HepG2 (cell line): ENCODE measurements around the gene SLC22A23. TPM values are rescaled to one million over a fixed set of nuclear protein-coding genes. Genes with fewer than 3 reads are reported as not detected.

Experiments
- ARHGAP35 ChIP-seq: sonication (generic); formaldehyde crosslinking; IDR thresholded peaks from 2 replicates; pipeline ENCODE4 v1.9.0; 2022; ENCODE audit warnings: mild to moderate bottlenecking, inconsistent platforms, moderate library complexity, missing genetic modification reagents, borderline replicate concordance
- BRD4 ChIP-seq: sonication (generic); formaldehyde crosslinking; IDR thresholded peaks from 2 replicates; pipeline ENCODE4 v1.4.0; 2020; ENCODE audit warnings: missing genetic modification reagents
- CENPX ChIP-seq: sonication (generic); formaldehyde crosslinking; IDR thresholded peaks from 2 replicates; pipeline ENCODE4 v1.9.0; 2021; ENCODE audit warnings: mild to moderate bottlenecking, missing genetic modification reagents, moderate library complexity
- FOXP1 ChIP-seq, 2 experiments: fragments of 450-650 bp in 1 of 2; IDR thresholded peaks; 2 replicates each; pipeline ENCODE4 v1.6.1; 2017 to 2018; ENCODE audit warnings: antibody characterized with exemption in 1 of 2
- HDAC1 ChIP-seq: sonication (generic); formaldehyde crosslinking; IDR thresholded peaks from 2 replicates; pipeline ENCODE4 v1.5.1; 2020; ENCODE audit warnings: mild to moderate bottlenecking, missing genetic modification reagents
- NFE2 ChIP-seq: sonication (generic); formaldehyde crosslinking; IDR thresholded peaks from 2 replicates; pipeline ENCODE4 v1.4.0; 2020; ENCODE audit warnings: missing genetic modification reagents
- NFKB2 ChIP-seq: sonication (generic); formaldehyde crosslinking; IDR thresholded peaks from 2 replicates; pipeline ENCODE4 v1.4.0; 2020; ENCODE audit warnings: missing genetic modification reagents, borderline replicate concordance
- PHF8 ChIP-seq: sonication (generic); formaldehyde crosslinking; IDR thresholded peaks from 2 replicates; pipeline ENCODE4 v1.5.0; 2020; ENCODE audit warnings: missing genetic modification reagents
- SSRP1 ChIP-seq: IDR thresholded peaks from 2 replicates; pipeline ENCODE4 v1.6.1; 2016; ENCODE audit warnings: control low read depth
- U2AF1 ChIP-seq: fragments of 200-400 bp; formaldehyde crosslinking; optimal IDR thresholded peaks from 2 replicates; pipeline ENCODE3; 2017; ENCODE audit warnings: mild to moderate bottlenecking, low read depth, low read length
- ZNF484 ChIP-seq: sonication (generic); formaldehyde crosslinking; IDR thresholded peaks from 2 replicates; pipeline ENCODE4 v1.5.1; 2020; ENCODE audit warnings: mild to moderate bottlenecking, low read depth, missing genetic modification reagents, borderline replicate concordance
- ZNF672 ChIP-seq: sonication (generic); formaldehyde crosslinking; IDR thresholded peaks from 2 replicates; pipeline ENCODE4 v1.8.1; 2022; ENCODE audit warnings: missing genetic modification reagents
- polyA plus RNA-seq, 8 experiments: library from polyadenylated mRNA; depleted of rRNA in 3 of 8; stranded (reverse) in 7 of 8; unstranded in 1 of 8; fragments of >200 nt; fragmentation: Illumina TruSeq in 4 of 8; extraction: Trizol in 4 of 8; gene quantifications; 2 replicates each; pipeline versions ENCODE4 v1.2.1 to v1.2.3, GENCODE V29; 2011 to 2016; ENCODE audit warnings: low read depth in 4 of 8, missing spikeins in 1 of 8, mixed read lengths in 1 of 8; ENCODE audit not compliant: insufficient read depth in 1 of 8
- total RNA-seq, 5 experiments: library from RNA; depleted of rRNA; stranded (reverse); fragments of >200 nt; fragmentation: Illumina TruSeq; extraction: Trizol; gene quantifications; 2 replicates each; pipeline ENCODE4 v1.2.3, GENCODE V29; 2016; ENCODE audit warnings: low read depth in 1 of 5
- TF ChIP-seq, protein P1 (sequence below): IDR thresholded peaks from 2 replicates; pipeline ENCODE4 v1.6.1; 2016; ENCODE audit warnings: low read depth, missing genetic modification reagents, missing compliant biosample characterization
- TF ChIP-seq, protein P2 (sequence below): sonication (generic); formaldehyde crosslinking; IDR thresholded peaks from 2 replicates; pipeline ENCODE4 v1.8.0; 2022; ENCODE audit warnings: missing genetic modification reagents, mild to moderate bottlenecking, inconsistent platforms, borderline replicate concordance
- TF ChIP-seq, protein P3 (sequence below): fragments of 450-650 bp; IDR thresholded peaks from 2 replicates; pipeline ENCODE4 v1.6.1; 2016
- TF ChIP-seq, protein P4 (sequence below): sonication (generic); formaldehyde crosslinking; IDR thresholded peaks from 2 replicates; pipeline ENCODE4 v1.4.0; 2020; ENCODE audit warnings: mild to moderate bottlenecking, low read depth, missing genetic modification reagents
- TF ChIP-seq, protein P5 (sequence below): sonication (generic); formaldehyde crosslinking; IDR thresholded peaks from 2 replicates; pipeline ENCODE4 v1.4.0; 2020; ENCODE audit warnings: mild to moderate bottlenecking, missing genetic modification reagents
- TF ChIP-seq, protein P6 (sequence below): sonication (generic); formaldehyde crosslinking; IDR thresholded peaks from 2 replicates; pipeline ENCODE4 v1.4.0; 2020; ENCODE audit warnings: missing genetic modification reagents
- TF ChIP-seq, protein P7 (sequence below): sonication (generic); formaldehyde crosslinking; IDR thresholded peaks from 2 replicates; pipeline ENCODE4 v1.4.0; 2020; ENCODE audit warnings: missing genetic modification reagents

SLC22A23 gene
- total and polyA plus RNA-seq, 2 of the 13 experiments (the other 11 are each of a cell fraction or from before 2014, with no cell fraction given), result 11.8 to 17.5 TPM

DNA sequence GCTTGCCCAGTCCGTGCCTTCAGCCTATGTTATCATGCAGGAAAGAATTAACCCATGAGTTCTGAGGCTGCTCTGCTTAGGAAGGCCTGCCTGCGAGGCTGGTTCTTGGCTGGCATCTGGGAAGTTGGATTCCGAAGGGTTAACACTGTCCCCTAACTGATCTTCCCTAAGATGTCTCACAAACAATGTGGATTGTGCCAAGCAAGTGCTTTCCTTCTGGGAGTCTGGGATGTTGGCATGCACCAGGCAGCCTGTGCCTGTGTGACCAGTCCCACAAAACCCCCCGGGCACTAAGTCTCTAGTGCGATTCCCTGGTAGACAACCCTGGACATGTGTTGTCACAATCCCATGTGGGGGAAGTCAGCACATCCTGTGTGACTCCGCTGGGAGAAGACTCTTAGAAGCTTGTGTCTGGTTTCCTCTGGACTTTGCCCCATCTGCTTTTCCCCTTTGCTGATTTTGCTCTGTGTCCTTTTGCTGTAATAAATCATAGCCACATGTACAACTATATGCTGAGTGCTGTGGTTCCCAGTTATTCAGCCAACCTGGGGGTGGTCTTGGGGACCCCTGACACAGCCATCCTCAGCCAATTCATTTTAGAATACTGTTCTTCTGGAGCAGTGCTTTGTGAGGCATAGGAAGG is 83.8 kb downstream of the SLC22A23 start (continued):
- TF ChIP-seq, protein P1, sequence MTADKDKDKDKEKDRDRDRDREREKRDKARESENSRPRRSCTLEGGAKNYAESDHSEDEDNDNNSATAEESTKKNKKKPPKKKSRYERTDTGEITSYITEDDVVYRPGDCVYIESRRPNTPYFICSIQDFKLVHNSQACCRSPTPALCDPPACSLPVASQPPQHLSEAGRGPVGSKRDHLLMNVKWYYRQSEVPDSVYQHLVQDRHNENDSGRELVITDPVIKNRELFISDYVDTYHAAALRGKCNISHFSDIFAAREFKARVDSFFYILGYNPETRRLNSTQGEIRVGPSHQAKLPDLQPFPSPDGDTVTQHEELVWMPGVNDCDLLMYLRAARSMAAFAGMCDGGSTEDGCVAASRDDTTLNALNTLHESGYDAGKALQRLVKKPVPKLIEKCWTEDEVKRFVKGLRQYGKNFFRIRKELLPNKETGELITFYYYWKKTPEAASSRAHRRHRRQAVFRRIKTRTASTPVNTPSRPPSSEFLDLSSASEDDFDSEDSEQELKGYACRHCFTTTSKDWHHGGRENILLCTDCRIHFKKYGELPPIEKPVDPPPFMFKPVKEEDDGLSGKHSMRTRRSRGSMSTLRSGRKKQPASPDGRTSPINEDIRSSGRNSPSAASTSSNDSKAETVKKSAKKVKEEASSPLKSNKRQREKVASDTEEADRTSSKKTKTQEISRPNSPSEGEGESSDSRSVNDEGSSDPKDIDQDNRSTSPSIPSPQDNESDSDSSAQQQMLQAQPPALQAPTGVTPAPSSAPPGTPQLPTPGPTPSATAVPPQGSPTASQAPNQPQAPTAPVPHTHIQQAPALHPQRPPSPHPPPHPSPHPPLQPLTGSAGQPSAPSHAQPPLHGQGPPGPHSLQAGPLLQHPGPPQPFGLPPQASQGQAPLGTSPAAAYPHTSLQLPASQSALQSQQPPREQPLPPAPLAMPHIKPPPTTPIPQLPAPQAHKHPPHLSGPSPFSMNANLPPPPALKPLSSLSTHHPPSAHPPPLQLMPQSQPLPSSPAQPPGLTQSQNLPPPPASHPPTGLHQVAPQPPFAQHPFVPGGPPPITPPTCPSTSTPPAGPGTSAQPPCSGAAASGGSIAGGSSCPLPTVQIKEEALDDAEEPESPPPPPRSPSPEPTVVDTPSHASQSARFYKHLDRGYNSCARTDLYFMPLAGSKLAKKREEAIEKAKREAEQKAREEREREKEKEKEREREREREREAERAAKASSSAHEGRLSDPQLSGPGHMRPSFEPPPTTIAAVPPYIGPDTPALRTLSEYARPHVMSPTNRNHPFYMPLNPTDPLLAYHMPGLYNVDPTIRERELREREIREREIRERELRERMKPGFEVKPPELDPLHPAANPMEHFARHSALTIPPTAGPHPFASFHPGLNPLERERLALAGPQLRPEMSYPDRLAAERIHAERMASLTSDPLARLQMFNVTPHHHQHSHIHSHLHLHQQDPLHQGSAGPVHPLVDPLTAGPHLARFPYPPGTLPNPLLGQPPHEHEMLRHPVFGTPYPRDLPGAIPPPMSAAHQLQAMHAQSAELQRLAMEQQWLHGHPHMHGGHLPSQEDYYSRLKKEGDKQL (CRISPR knock-in tag), result no peak
- TF ChIP-seq SSRP1 (CRISPR knock-in tag) (no peak), BRD4 (CRISPR knock-in tag) (0 out of 2 replicates have a peak, but pooled peaks have one; percentile 75), ZNF672 (CRISPR knock-in tag) (no peak), FOXP1 (IDR thresholded peaks at IDR 0.05) (no peak), FOXP1 (CRISPR knock-in tag; IDR thresholded peaks at IDR 0.05) (peak; percentile 60; the same call in 1 of the 2 replicates), ARHGAP35 (CRISPR knock-in tag) (no peak; the same call in 1 of the 2 replicates), NFE2 (no peak), U2AF1 (no peak), CENPX (no peak), PHF8 (no peak), HDAC1 (CRISPR knock-in tag) (peak; percentile 71), ZNF484 (CRISPR knock-in tag) (no peak), NFKB2 (CRISPR knock-in tag) (peak; percentile 44; the same call in 1 of the 2 replicates)
- TF ChIP-seq, protein P2, sequence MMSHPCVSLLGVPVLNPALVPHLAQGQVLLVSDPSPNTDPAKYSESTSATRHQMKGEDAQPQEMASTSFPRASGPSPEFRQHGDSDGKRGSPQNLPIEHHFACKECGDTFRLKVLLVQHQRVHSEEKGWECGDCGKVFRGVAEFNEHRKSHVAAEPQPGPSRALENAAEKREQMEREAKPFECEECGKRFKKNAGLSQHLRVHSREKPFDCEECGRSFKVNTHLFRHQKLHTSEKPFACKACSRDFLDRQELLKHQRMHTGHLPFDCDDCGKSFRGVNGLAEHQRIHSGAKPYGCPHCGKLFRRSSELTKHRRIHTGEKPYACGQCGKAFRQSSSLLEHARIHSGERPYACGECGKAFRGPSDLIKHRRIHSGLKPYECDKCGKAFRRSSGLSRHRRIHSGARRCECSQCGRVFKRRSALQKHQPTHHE, result no peak; the same call in 1 of the 2 replicates
- TF ChIP-seq, protein P3, sequence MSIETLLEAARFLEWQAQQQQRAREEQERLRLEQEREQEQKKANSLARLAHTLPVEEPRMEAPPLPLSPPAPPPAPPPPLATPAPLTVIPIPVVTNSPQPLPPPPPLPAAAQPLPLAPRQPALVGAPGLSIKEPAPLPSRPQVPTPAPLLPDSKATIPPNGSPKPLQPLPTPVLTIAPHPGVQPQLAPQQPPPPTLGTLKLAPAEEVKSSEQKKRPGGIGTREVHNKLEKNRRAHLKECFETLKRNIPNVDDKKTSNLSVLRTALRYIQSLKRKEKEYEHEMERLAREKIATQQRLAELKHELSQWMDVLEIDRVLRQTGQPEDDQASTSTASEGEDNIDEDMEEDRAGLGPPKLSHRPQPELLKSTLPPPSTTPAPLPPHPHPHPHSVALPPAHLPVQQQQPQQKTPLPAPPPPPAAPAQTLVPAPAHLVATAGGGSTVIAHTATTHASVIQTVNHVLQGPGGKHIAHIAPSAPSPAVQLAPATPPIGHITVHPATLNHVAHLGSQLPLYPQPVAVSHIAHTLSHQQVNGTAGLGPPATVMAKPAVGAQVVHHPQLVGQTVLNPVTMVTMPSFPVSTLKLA, result peak; percentile 56; the same call in 1 of the 2 replicates
- TF ChIP-seq, protein P4, sequence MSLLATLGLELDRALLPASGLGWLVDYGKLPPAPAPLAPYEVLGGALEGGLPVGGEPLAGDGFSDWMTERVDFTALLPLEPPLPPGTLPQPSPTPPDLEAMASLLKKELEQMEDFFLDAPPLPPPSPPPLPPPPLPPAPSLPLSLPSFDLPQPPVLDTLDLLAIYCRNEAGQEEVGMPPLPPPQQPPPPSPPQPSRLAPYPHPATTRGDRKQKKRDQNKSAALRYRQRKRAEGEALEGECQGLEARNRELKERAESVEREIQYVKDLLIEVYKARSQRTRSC (CRISPR knock-in tag), result no peak
- TF ChIP-seq, protein P5, sequence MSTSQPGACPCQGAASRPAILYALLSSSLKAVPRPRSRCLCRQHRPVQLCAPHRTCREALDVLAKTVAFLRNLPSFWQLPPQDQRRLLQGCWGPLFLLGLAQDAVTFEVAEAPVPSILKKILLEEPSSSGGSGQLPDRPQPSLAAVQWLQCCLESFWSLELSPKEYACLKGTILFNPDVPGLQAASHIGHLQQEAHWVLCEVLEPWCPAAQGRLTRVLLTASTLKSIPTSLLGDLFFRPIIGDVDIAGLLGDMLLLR (CRISPR knock-in tag), result no peak
- TF ChIP-seq, protein P6, sequence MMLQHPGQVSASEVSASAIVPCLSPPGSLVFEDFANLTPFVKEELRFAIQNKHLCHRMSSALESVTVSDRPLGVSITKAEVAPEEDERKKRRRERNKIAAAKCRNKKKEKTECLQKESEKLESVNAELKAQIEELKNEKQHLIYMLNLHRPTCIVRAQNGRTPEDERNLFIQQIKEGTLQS (CRISPR knock-in tag), result no peak
- TF ChIP-seq, protein P7, sequence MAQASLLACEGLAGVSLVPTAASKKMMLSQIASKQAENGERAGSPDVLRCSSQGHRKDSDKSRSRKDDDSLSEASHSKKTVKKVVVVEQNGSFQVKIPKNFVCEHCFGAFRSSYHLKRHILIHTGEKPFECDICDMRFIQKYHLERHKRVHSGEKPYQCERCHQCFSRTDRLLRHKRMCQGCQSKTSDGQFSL (CRISPR knock-in tag), result 0 out of 2 replicates have a peak, but pooled peaks have one; percentile 39
